Panc1 (cell line): ENCODE results near the gene KIF4A. TPM values are rescaled to one million over a fixed set of nuclear protein-coding genes. Genes with fewer than 3 reads are reported as not detected.
"Not testable (repeated sequence)": the region's sequence is repeated elsewhere in the genome, so short reads cannot be mapped to it uniquely, and the experiment has no call there.

Experiments used
- ATAC-seq: fragments of 200-7000 bp; cut with Tn5 transposase; 2 replicates; pipeline ENCODE4 v1.9.1; 2020; ENCODE audit warnings: mild to moderate bottlenecking, moderate library complexity
- BruUV-seq: library from RNA; stranded (reverse); fragments of 400-500 nt; replicated peaks from 2 replicates; lab custom pipeline; 2021; lab: Mats Ljungman, UMichigan
- CTCF ChIA-PET: fragments of 300-600 bp; sonication (Branson Sonifier 250); formaldehyde crosslinking; loops from one replicate; lab custom pipeline; 2022; ENCODE audit warnings: antibody characterized with exemption; lab: Charles Lee
- POLR2A ChIA-PET: fragments of 300-600 bp; sonication (Branson Sonifier 250); formaldehyde crosslinking; loops from one replicate; lab custom pipeline; 2022; ENCODE audit warnings: antibody characterized with exemption; lab: Charles Lee
- DNase-seq: peaks from one replicate; pipeline ENCODE4 v3.0.0-alpha.2; 2010; ENCODE audit warnings: low read depth, low spot score
- H3K27ac ChIP-seq: 2 replicates; pipeline ENCODE4 v1.5.1; 2011; ENCODE audit warnings: mild to moderate bottlenecking, low read length, inconsistent platforms
- H3K27me3 ChIP-seq: fragments of 200-500 bp; sonication (Bioruptor generic); 2 replicates; pipeline ENCODE4 v1.6.0; 2014; ENCODE audit warnings: low read length, inconsistent platforms; ENCODE audit not compliant: control insufficient read depth, insufficient read depth
- H3K36me3 ChIP-seq: fragments of 200-500 bp; sonication (Bioruptor generic); 2 replicates; pipeline ENCODE4 v1.5.1; 2014; ENCODE audit warnings: inconsistent platforms, mild to moderate bottlenecking, low read length, moderate library complexity; ENCODE audit not compliant: control insufficient read depth, insufficient read depth
- H3K4me1 ChIP-seq: 2 replicates; pipeline ENCODE4 v1.5.1; 2011; ENCODE audit warnings: inconsistent platforms, mild to moderate bottlenecking, low read length, moderate library complexity; ENCODE audit not compliant: control insufficient read depth, insufficient read depth
- H3K4me3 ChIP-seq, 2 experiments: 2 replicates each; pipeline ENCODE4 v1.5.1; 2011 to 2012; ENCODE audit warnings: low read depth in 2 of 2, low read length in 2 of 2, mild to moderate bottlenecking in 2 of 2, inconsistent platforms in 1 of 2, moderate library complexity in 1 of 2
- H3K9me3 ChIP-seq: fragments of 200-500 bp; sonication (Bioruptor generic); 2 replicates; pipeline ENCODE4 v1.5.1; 2014; ENCODE audit warnings: low read depth, mild to moderate bottlenecking, inconsistent platforms, low read length, moderate library complexity; ENCODE audit not compliant: control insufficient read depth, insufficient read depth
- POLR2AphosphoS5 ChIP-seq: IDR thresholded peaks from 2 replicates; pipeline ENCODE4 v1.6.1; 2012; ENCODE audit warnings: mild to moderate bottlenecking, low read depth, low read length, moderate library complexity
- SIN3A ChIP-seq: IDR thresholded peaks from 2 replicates; pipeline ENCODE4 v1.6.1; 2012; ENCODE audit warnings: low read depth, mild to moderate bottlenecking, low read length, moderate library complexity, borderline replicate concordance; ENCODE audit not compliant: insufficient read depth
- TCF7L2 ChIP-seq: IDR thresholded peaks from 2 replicates; pipeline ENCODE4 v1.6.1; 2011; ENCODE audit warnings: mild to moderate bottlenecking, low read depth, low read length, inconsistent platforms
- in situ Hi-C: cut with HindIII; loops from 2 replicates; pipeline ENCODE4 v1.10.0; 2016; ENCODE audit warnings: low sequenced_read_pairs, low pct_unique_long_range_greater_than_20kb
- intact Hi-C: fragments of 100-400 bp; cut with micrococcal nuclease; formaldehyde crosslinking; loops from one replicate; pipeline ENCODE4 v1.10.0; 2022; ENCODE audit not compliant: unreplicated experiment
- total RNA-seq: library from RNA; stranded (reverse); gene quantifications from one replicate; pipeline ENCODE4 v1.2.1, GENCODE V29; 2021; ENCODE audit not compliant: unreplicated experiment
- TF ChIP-seq, protein P1 (sequence below), 2 experiments: IDR thresholded peaks; 2 replicates each; pipeline ENCODE4 v1.6.1; 2011 to 2012; ENCODE audit warnings: low read depth in 2 of 2, control low read depth in 1 of 2, low read length in 1 of 2, mild to moderate bottlenecking in 1 of 2, moderate library complexity in 1 of 2; ENCODE audit not compliant: insufficient read depth in 1 of 2
- TF ChIP-seq, protein P2 (sequence below): fragments of 450-650 bp; IDR thresholded peaks from 2 replicates; pipeline ENCODE4 v1.5.1; 2017; ENCODE audit warnings: mild to moderate bottlenecking

Gene KIF4A
- total RNA-seq, 1 experiment from 2014 or later, result 62.6 TPM

DNA sequence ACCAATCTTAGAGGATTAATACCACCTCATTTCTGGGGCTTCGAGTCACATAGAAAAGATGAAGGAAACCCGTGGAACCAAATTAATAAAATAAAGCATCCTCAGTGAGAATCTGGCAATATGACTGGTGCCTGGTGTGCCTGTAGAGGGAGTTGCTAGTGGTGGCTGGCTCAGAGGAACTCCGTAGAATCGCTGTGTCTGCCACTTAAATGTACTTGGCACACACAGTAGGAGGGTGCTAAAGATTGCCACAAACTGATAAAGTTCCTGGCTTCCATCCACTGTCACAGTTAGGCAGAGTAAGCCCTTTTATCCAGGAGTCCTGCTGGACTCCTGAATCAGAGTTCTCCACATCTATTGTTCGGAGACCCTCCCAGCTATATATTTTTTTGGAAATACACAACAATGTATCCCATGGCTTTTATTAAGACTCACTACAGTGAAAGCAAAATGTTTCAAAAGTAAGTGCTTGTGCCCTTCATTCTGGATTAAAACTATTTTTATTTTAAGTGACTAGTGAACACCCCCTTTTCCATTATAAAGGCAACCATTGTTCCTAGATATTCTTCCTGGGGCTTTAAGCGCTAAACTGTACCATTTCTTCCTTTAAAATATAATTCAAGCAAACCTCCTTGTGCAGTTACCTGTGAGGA, 56.6 kb downstream of the KIF4A start:
- BruUV-seq, result no TSS peak
- CTCF ChIA-PET, result no interaction called here
- Histone ChIP-seq H3K4me1 (no peaks in the 10 kb centered on the region), H3K27me3 (no peaks in the 10 kb centered on the region), H3K27ac (no peak overlapping the region), H3K4me3 (no peak overlapping the region), H3K9me3 (no peaks in the 10 kb centered on the region), H3K36me3 (peaks cover 19% of the 10 kb centered on the region)
- TF ChIP-seq POLR2AphosphoS5, result no peak
- no peak for TF ChIP-seq TCF7L2
- TF ChIP-seq, protein P1, sequence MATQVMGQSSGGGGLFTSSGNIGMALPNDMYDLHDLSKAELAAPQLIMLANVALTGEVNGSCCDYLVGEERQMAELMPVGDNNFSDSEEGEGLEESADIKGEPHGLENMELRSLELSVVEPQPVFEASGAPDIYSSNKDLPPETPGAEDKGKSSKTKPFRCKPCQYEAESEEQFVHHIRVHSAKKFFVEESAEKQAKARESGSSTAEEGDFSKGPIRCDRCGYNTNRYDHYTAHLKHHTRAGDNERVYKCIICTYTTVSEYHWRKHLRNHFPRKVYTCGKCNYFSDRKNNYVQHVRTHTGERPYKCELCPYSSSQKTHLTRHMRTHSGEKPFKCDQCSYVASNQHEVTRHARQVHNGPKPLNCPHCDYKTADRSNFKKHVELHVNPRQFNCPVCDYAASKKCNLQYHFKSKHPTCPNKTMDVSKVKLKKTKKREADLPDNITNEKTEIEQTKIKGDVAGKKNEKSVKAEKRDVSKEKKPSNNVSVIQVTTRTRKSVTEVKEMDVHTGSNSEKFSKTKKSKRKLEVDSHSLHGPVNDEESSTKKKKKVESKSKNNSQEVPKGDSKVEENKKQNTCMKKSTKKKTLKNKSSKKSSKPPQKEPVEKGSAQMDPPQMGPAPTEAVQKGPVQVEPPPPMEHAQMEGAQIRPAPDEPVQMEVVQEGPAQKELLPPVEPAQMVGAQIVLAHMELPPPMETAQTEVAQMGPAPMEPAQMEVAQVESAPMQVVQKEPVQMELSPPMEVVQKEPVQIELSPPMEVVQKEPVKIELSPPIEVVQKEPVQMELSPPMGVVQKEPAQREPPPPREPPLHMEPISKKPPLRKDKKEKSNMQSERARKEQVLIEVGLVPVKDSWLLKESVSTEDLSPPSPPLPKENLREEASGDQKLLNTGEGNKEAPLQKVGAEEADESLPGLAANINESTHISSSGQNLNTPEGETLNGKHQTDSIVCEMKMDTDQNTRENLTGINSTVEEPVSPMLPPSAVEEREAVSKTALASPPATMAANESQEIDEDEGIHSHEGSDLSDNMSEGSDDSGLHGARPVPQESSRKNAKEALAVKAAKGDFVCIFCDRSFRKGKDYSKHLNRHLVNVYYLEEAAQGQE (IDR thresholded peaks at IDR 0.05; ENCODE audit: insufficient read depth in 1 of 2, low read depth in 2 of 2, low read length in 1 of 2), result no peak
- TF ChIP-seq SIN3A, result no peak
- TF ChIP-seq, protein P2, sequence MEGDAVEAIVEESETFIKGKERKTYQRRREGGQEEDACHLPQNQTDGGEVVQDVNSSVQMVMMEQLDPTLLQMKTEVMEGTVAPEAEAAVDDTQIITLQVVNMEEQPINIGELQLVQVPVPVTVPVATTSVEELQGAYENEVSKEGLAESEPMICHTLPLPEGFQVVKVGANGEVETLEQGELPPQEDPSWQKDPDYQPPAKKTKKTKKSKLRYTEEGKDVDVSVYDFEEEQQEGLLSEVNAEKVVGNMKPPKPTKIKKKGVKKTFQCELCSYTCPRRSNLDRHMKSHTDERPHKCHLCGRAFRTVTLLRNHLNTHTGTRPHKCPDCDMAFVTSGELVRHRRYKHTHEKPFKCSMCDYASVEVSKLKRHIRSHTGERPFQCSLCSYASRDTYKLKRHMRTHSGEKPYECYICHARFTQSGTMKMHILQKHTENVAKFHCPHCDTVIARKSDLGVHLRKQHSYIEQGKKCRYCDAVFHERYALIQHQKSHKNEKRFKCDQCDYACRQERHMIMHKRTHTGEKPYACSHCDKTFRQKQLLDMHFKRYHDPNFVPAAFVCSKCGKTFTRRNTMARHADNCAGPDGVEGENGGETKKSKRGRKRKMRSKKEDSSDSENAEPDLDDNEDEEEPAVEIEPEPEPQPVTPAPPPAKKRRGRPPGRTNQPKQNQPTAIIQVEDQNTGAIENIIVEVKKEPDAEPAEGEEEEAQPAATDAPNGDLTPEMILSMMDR, result no peak
- ATAC-seq, result no peak
- in situ Hi-C loops, result no loop called here
- POLR2A ChIA-PET, result no interaction called here
- DNase-seq, result no peak
- intact Hi-C loops, result no loop called here

DNA sequence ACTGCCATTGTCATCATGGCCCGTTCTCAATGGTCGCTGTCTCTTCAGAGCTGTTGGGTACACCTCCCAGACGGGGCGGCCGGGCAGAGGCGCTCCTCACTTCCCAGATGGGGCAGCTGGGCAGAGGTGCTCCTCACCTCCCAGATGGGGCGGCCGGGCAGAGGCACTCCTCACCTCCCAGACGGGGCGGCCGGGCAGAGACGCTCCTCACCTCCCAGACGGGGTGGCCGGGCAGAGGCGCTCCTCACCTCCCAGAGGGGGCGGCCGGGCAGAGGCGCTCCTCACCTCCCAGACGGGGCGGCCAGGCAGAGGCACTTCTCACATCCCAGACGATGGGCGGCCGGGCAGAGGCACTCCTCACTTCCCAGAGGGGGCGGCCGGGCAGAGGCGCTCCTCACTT, 58.9 kb downstream of the KIF4A start:
- CTCF ChIA-PET, ATAC-seq, H3K4me3 ChIP-seq, H3K9me3 ChIP-seq, POLR2A ChIA-PET, H3K27me3 ChIP-seq, in situ Hi-C loops, H3K27ac ChIP-seq, DNase-seq, H3K4me1 ChIP-seq, BruUV-seq, intact Hi-C loops, H3K36me3 ChIP-seq: not testable (repeated sequence)

DNA sequence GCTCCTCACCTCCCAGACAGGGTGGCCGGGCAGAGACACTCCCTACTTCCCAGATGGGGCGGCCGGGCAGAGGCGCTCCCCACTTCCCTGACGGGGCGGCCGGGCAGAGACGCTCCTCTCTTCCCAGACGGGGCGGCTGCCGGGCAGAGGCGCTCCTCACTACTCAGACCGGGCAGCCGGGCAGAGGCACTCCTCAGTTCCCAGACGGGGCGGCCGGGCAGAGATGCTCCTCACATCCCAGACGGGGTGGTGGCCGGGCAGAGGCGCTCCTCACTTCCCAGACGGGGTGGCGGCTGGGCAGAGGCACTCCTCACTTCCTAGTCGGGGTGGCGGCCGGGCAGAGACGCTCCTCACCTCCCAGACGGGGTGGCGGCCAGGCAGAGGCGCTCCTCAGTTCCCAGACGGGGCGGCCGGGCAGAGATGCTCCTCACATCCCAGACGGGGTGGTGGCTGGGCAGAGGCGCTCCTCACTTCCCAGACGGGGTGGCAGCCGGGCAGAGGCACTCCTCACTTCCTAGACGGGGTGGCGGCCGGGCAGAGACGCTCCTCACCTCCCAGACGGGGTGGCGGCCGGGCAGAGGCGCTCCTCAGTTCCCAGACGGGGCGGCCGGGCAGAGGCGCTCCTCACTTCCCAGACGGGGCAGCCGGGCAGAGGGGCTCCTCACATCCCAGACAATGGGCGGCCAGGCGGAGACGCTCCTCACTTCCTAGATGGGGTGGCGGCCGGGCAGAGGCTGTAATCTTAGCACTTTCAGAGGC, 59.6 kb downstream of the KIF4A start:
- POLR2A ChIA-PET, H3K27ac ChIP-seq, CTCF ChIA-PET, ATAC-seq, DNase-seq, BruUV-seq, H3K9me3 ChIP-seq, intact Hi-C loops, H3K4me1 ChIP-seq, H3K4me3 ChIP-seq, H3K27me3 ChIP-seq, in situ Hi-C loops: not testable (repeated sequence)
- H3K36me3 ChIP-seq, result peaks cover 10% of the 10 kb centered on the region
